H9 (cell line): ENCODE measurements around the gene C9orf43. TPM values are rescaled to one million over a fixed set of nuclear protein-coding genes. Genes with fewer than 3 reads are reported as not detected.
"Not testable (repeated sequence)": the region's sequence is repeated elsewhere in the genome, so short reads cannot be mapped to it uniquely, and the experiment has no call there.

Source experiments
- DNase-seq: peaks from one replicate; pipeline ENCODE4 v3.0.0-alpha.2; 2017
- H2AFZ ChIP-seq: one replicate; pipeline ENCODE4 v1.6.1; 2013; ENCODE audit warnings: mild to moderate bottlenecking, low read length, control low read depth, moderate library complexity
- H2AK5ac ChIP-seq: 2 replicates; pipeline ENCODE4 v1.6.1; 2013; ENCODE audit warnings: low read length, control low read depth, mixed read lengths; ENCODE audit not compliant: insufficient read length
- H2BK120ac ChIP-seq: one replicate; pipeline ENCODE4 v1.6.1; 2013; ENCODE audit warnings: low read depth, mild to moderate bottlenecking, low read length, control low read depth, inconsistent platforms; ENCODE audit not compliant: poor library complexity, severe bottlenecking
- H2BK12ac ChIP-seq: 2 replicates; pipeline ENCODE4 v1.6.1; 2013; ENCODE audit warnings: low read length, control low read depth, mixed read lengths, low read depth; ENCODE audit not compliant: insufficient read length
- H2BK15ac ChIP-seq: 2 replicates; pipeline ENCODE4 v1.6.1; 2013; ENCODE audit warnings: low read depth, low read length, control low read depth
- H2BK20ac ChIP-seq: one replicate; pipeline ENCODE4 v1.6.1; 2013; ENCODE audit warnings: low read depth, mild to moderate bottlenecking, low read length, control low read depth, inconsistent platforms; ENCODE audit not compliant: poor library complexity, severe bottlenecking
- H2BK5ac ChIP-seq: 2 replicates; pipeline ENCODE4 v1.6.1; 2013; ENCODE audit warnings: low read length, control low read depth, mixed read lengths; ENCODE audit not compliant: insufficient read length
- H3K14ac ChIP-seq: 2 replicates; pipeline ENCODE4 v1.6.1; 2013; ENCODE audit warnings: low read length, control low read depth; ENCODE audit not compliant: insufficient read depth
- H3K18ac ChIP-seq: 2 replicates; pipeline ENCODE4 v1.6.1; 2013; ENCODE audit warnings: low read depth, mild to moderate bottlenecking, mixed read lengths, low read length, control low read depth; ENCODE audit not compliant: insufficient read length
- H3K23ac ChIP-seq: 2 replicates; pipeline ENCODE4 v1.6.1; 2013; ENCODE audit warnings: low read length, control low read depth, mixed read lengths, low read depth; ENCODE audit not compliant: insufficient read length
- H3K23me2 ChIP-seq: 2 replicates; pipeline ENCODE4 v1.6.1; 2013; ENCODE audit warnings: low read depth, mild to moderate bottlenecking, mixed read lengths, low read length, control low read depth; ENCODE audit not compliant: insufficient read length, poor library complexity, severe bottlenecking
- H3K27ac ChIP-seq: 2 replicates; pipeline ENCODE4 v1.5.1; 2013; ENCODE audit warnings: low read length, control low read depth, mixed read lengths, low read depth; ENCODE audit not compliant: insufficient read length
- H3K27me3 ChIP-seq: 2 replicates; pipeline ENCODE4 v1.6.1; 2013; ENCODE audit warnings: low read length, control low read depth, inconsistent platforms; ENCODE audit not compliant: insufficient read depth
- H3K4ac ChIP-seq: 2 replicates; pipeline ENCODE4 v1.6.1; 2013; ENCODE audit warnings: low read depth, mild to moderate bottlenecking, control low read depth, inconsistent platforms, low read length, moderate library complexity
- H3K4me1 ChIP-seq: 2 replicates; pipeline ENCODE4 v1.6.1; 2013; ENCODE audit warnings: low read length, control low read depth, inconsistent platforms; ENCODE audit not compliant: insufficient read depth
- H3K4me2 ChIP-seq: 2 replicates; pipeline ENCODE4 v1.6.1; 2013; ENCODE audit warnings: low read length, control low read depth, mixed read lengths; ENCODE audit not compliant: insufficient read length, insufficient read depth
- H3K56ac ChIP-seq: 2 replicates; pipeline ENCODE4 v1.6.1; 2013; ENCODE audit warnings: low read depth, mild to moderate bottlenecking, mixed read lengths, low read length, control low read depth; ENCODE audit not compliant: insufficient read length
- H3K79me1 ChIP-seq: 2 replicates; pipeline ENCODE4 v1.6.1; 2013; ENCODE audit warnings: low read depth, mild to moderate bottlenecking, moderate library complexity, low read length, control low read depth, inconsistent platforms; ENCODE audit not compliant: insufficient read depth, poor library complexity, severe bottlenecking
- H3K79me2 ChIP-seq: 2 replicates; pipeline ENCODE4 v1.6.1; 2013; ENCODE audit warnings: low read length, control low read depth, inconsistent platforms; ENCODE audit not compliant: insufficient read depth
- H3K9ac ChIP-seq: 2 replicates; pipeline ENCODE4 v1.6.1; 2013; ENCODE audit warnings: low read length, control low read depth, mixed read lengths; ENCODE audit not compliant: insufficient read length; ENCODE audit errors: extremely low read depth
- H3K9me3 ChIP-seq: one replicate; pipeline ENCODE4 v1.6.1; 2013; ENCODE audit warnings: low read depth, low read length, inconsistent platforms; ENCODE audit not compliant: control insufficient read depth
- H3T11ph ChIP-seq: one replicate; pipeline ENCODE4 v1.6.1; 2013; ENCODE audit warnings: mild to moderate bottlenecking, low read length, control low read depth, inconsistent platforms
- H4K20me1 ChIP-seq: one replicate; pipeline ENCODE4 v1.6.1; 2013; ENCODE audit not compliant: control insufficient read depth, insufficient read length, insufficient read depth
- H4K5ac ChIP-seq: 2 replicates; pipeline ENCODE4 v1.6.1; 2013; ENCODE audit warnings: low read depth, mild to moderate bottlenecking, mixed read lengths, low read length, control low read depth; ENCODE audit not compliant: insufficient read length
- H4K8ac ChIP-seq: replicated peaks from 2 replicates; pipeline ENCODE4 v1.6.1; 2013; ENCODE audit warnings: low read length, control low read depth, mixed read lengths, low read depth; ENCODE audit not compliant: insufficient read length
- H4K91ac ChIP-seq: 2 replicates; pipeline ENCODE4 v1.6.1; 2013; ENCODE audit warnings: low read depth, mild to moderate bottlenecking, moderate library complexity, mixed read lengths, low read length, control low read depth; ENCODE audit not compliant: insufficient read length
- H3K27ac Mint-ChIP-seq, 3 experiments: 2 replicates in 2 of 3; 3 replicates in 1 of 3; pipeline ENCODE4 v1.8.0; 2020 to 2021; ENCODE audit warnings: mixed read lengths in 3 of 3, mild to moderate bottlenecking in 1 of 3, moderate library complexity in 1 of 3
- H3K27me3 Mint-ChIP-seq: 2 replicates; pipeline ENCODE4 v1.8.0; 2021; ENCODE audit warnings: low read depth, mild to moderate bottlenecking, moderate library complexity, mixed read lengths
- H3K36me3 Mint-ChIP-seq, 3 experiments: 2 replicates in 2 of 3; 3 replicates in 1 of 3; pipeline ENCODE4 v1.8.0; 2020 to 2021; ENCODE audit warnings: low read depth in 3 of 3, mixed read lengths in 3 of 3; ENCODE audit not compliant: insufficient read depth in 1 of 3
- H3K4me1 Mint-ChIP-seq, 2 experiments: 2 replicates each; pipeline ENCODE4 v1.8.0; 2020; ENCODE audit warnings: mixed read lengths in 2 of 2
- H3K4me3 Mint-ChIP-seq, 2 experiments: 2 replicates in 1 of 2; 3 replicates in 1 of 2; pipeline ENCODE4 v1.8.0; 2020 to 2021; ENCODE audit warnings: mild to moderate bottlenecking in 2 of 2, mixed read lengths in 2 of 2, moderate library complexity in 1 of 2
- H3K9me3 Mint-ChIP-seq, 2 experiments: 2 replicates in 1 of 2; 3 replicates in 1 of 2; pipeline ENCODE4 v1.8.0; 2020; ENCODE audit warnings: mild to moderate bottlenecking in 2 of 2, mixed read lengths in 2 of 2, moderate library complexity in 1 of 2
- WGBS: extraction: QIAGEN DNeasy Blood & Tissue Kit; methylation state at CpG from one replicate; pipeline ENCODE4 v1.1.7; 2013; ENCODE audit warnings: missing lambda C conversion rate, low lambda C conversion rate, mixed read lengths; ENCODE audit not compliant: insufficient read length; ENCODE audit errors: extremely low coverage; 5-methylcytosine and 5-hydroxymethylcytosine counted together
- total RNA-seq: library from RNA; stranded (reverse); gene quantifications from 2 replicates; pipeline ENCODE4 v1.2.1, GENCODE V29; 2021
- TF ChIP-seq, protein P1 (sequence below): fragments of 200-600 bp; sonication (generic); conservative IDR thresholded peaks from 3 replicates; pipeline ENCODE4 v1.8.0; 2021; ENCODE audit warnings: antibody characterized with exemption, mild to moderate bottlenecking

C9orf43 gene
- total RNA-seq, 1 experiment from 2014 or later, result 0.57 TPM

DNA sequence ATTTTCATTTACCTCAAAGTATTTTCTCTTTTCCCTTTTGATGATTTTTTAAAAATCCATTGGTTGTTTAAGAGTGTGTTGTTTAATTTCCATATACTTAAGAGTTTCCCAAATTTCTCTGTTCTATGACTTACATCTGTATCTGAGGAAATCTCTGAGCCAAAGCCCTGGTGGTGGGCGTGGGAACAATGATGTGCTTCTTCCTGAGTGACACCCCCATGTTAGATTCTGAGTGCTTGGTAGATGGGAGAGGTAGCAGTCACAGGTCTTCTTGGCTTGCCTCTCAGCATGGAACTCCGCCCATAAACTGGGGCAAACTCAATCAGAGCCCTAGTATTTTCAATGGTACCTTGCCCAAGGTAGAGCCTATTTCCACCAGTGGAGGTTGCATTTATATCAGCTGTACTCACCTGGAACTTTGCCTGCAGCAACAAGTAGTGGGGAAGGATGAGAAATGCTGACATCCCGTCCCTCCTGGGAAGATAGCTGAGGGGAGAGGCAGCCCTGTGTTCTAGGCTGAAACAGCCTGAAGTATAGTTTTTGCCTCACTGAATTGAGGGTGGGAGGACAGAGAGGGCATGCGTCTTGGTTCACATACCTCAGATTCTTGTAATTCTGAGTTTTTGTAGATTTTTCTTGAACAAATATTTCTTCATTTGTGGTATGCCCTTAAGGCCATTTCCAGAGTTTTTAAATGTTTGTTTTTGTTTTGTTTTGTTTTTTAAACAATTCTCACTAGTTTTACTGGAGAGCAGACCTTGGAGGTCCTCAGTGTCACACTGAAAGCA lies 26.4 kb downstream of the C9orf43 start:
- no peaks in the 10 kb centered on the region for H3K9me3 ChIP-seq
- no peak overlapping the region for H4K5ac ChIP-seq
- no peak overlapping the region for H4K8ac ChIP-seq
- H3K9ac ChIP-seq, result no peak overlapping the region
- no peak overlapping the region for H3K4ac ChIP-seq
- H2BK20ac ChIP-seq, result no peak overlapping the region
- H2BK120ac ChIP-seq, result no peak overlapping the region
- Mint-ChIP-seq H3K4me3 (no peak overlapping the region), H3K36me3 (no peaks in the 10 kb centered on the region; a peak in 1 of 7 replicates), H3K27ac (no peak overlapping the region), H3K9me3 (peaks cover 6 to 19% of the 10 kb centered on the region in 2 experiments; a peak in 2 of 5 replicates), H3K4me1 (no peaks in the 10 kb centered on the region), H3K27me3 (peaks cover 15% of the 10 kb centered on the region)
- no CpG with 5 or more reads among the region's 4 CpGs for WGBS
- no peak overlapping the region for H3T11ph ChIP-seq
- no peak for DNase-seq
- H3K79me1 ChIP-seq, result no peaks in the 10 kb centered on the region
- H3K4me1 ChIP-seq, result no peaks in the 10 kb centered on the region
- H4K91ac ChIP-seq, result no peak overlapping the region
- H2BK12ac ChIP-seq, result no peak overlapping the region
- no peak overlapping the region for H3K56ac ChIP-seq
- H3K18ac ChIP-seq, result no peak overlapping the region
- H2AK5ac ChIP-seq, result no peak overlapping the region
- no peak overlapping the region for H3K4me2 ChIP-seq
- H3K79me2 ChIP-seq, result no peaks in the 10 kb centered on the region
- TF ChIP-seq, protein P1, sequence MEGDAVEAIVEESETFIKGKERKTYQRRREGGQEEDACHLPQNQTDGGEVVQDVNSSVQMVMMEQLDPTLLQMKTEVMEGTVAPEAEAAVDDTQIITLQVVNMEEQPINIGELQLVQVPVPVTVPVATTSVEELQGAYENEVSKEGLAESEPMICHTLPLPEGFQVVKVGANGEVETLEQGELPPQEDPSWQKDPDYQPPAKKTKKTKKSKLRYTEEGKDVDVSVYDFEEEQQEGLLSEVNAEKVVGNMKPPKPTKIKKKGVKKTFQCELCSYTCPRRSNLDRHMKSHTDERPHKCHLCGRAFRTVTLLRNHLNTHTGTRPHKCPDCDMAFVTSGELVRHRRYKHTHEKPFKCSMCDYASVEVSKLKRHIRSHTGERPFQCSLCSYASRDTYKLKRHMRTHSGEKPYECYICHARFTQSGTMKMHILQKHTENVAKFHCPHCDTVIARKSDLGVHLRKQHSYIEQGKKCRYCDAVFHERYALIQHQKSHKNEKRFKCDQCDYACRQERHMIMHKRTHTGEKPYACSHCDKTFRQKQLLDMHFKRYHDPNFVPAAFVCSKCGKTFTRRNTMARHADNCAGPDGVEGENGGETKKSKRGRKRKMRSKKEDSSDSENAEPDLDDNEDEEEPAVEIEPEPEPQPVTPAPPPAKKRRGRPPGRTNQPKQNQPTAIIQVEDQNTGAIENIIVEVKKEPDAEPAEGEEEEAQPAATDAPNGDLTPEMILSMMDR, result no peak
- H3K14ac ChIP-seq, result no peak overlapping the region
- no peaks in the 10 kb centered on the region for H3K23me2 ChIP-seq
- no peak overlapping the region for H2BK15ac ChIP-seq
- no peak overlapping the region for H3K23ac ChIP-seq
- H3K27me3 ChIP-seq, result no peaks in the 10 kb centered on the region
- no peak overlapping the region for H2BK5ac ChIP-seq
- H4K20me1 ChIP-seq, result no peaks in the 10 kb centered on the region
- no peak overlapping the region for H3K27ac ChIP-seq
- H2AFZ ChIP-seq, result no peak overlapping the region

- H4K91ac ChIP-seq, H4K8ac ChIP-seq, H3K56ac ChIP-seq, H2AK5ac ChIP-seq, H3K36me3 Mint-ChIP-seq, H2BK120ac ChIP-seq, H3K27ac Mint-ChIP-seq, H3K27ac ChIP-seq, H2BK12ac ChIP-seq, H3K9ac ChIP-seq, H3K4ac ChIP-seq, H2AFZ ChIP-seq, H3K4me2 ChIP-seq, H4K20me1 ChIP-seq, H2BK20ac ChIP-seq, H3K9me3 ChIP-seq, H3K79me2 ChIP-seq, H3K4me1 ChIP-seq, H4K5ac ChIP-seq, H2BK15ac ChIP-seq, H3K23me2 ChIP-seq, H3K23ac ChIP-seq, H2BK5ac ChIP-seq, H3K14ac ChIP-seq, H3K27me3 ChIP-seq, DNase-seq, H3K4me3 Mint-ChIP-seq, H3T11ph ChIP-seq, H3K79me1 ChIP-seq, H3K4me1 Mint-ChIP-seq, H3K18ac ChIP-seq: not testable (repeated sequence)
- Mint-ChIP-seq H3K27me3 (peaks cover 13% of the 10 kb centered on the region), H3K9me3 (peaks cover 6 to 19% of the 10 kb centered on the region in 2 experiments; a peak in 2 of 5 replicates)
- WGBS, result no CpG with 5 or more reads among the region's 1 CpG
Observed at GRCh38 chr9:113437716-113438115, 27.2 kb downstream of the C9orf43 start.
